ENCODE results near the gene PRAC1. TPM values are rescaled to one million over a fixed set of nuclear protein-coding genes. Genes with fewer than 3 reads are reported as not detected.

PRAC1 gene
- total RNA-seq, 1 experiment from 2014 or later: 60.8 TPM

GRCh38 chr17:48718227-48718760, 4.0 kb downstream of the PRAC1 start (continued):
- no peak for TF ChIP-seq FOXP4 (CRISPR knock-in tag; IDR thresholded peaks at IDR 0.05)
- no peak for TF ChIP-seq AFF4 (CRISPR knock-in tag; IDR thresholded peaks at IDR 0.05; ENCODE audit: borderline replicate concordance)
- TF ChIP-seq E2F4 (CRISPR knock-in tag; IDR thresholded peaks at IDR 0.05; ENCODE audit: borderline replicate concordance, low read depth): no peak
- no peak for TF ChIP-seq ZNF263 (CRISPR knock-in tag; IDR thresholded peaks at IDR 0.05; ENCODE audit: low read depth)
- TF ChIP-seq TEAD1 (CRISPR knock-in tag; IDR thresholded peaks at IDR 0.05): no peak
- no peak for TF ChIP-seq ZBTB21 (CRISPR knock-in tag; IDR thresholded peaks at IDR 0.05; ENCODE audit: borderline replicate concordance)
- no peak for TF ChIP-seq FOXK1 (CRISPR knock-in tag; IDR thresholded peaks at IDR 0.05)
- no peak for TF ChIP-seq ZNF219 (CRISPR knock-in tag; IDR thresholded peaks at IDR 0.05; ENCODE audit: borderline replicate concordance)
- no peak for TF ChIP-seq ZNF532 (CRISPR knock-in tag; IDR thresholded peaks at IDR 0.05; ENCODE audit: borderline replicate concordance)

GRCh38 chr17:48717367-48718226, 4.7 kb downstream of the PRAC1 start:
- DNase-seq (ENCODE audit: low spot score): no peak
- ChIA-PET CTCF (interaction anchor here (0.6 to 10.9 kb wide), 12 partner anchors 8 to 771 kb away, joined by 3 to 218 read pairs (median 5); no protein-coding TSS in a partner anchor), POLR2A (no interaction called here)
- Mint-ChIP-seq H3K4me3 (peak overlapping the region; percentile 85), H3K36me3 (no peaks in the 10 kb centered on the region), H3K4me1 (peaks cover 42% of the 10 kb centered on the region), H3K27ac (peak overlapping the region; percentile 92), H3K9me3 (no peaks in the 10 kb centered on the region), H3K27me3 (ENCODE audit: low read depth) (peaks cover 100% of the 10 kb centered on the region)
- no peak for ATAC-seq
- TF ChIP-seq MXD4 (CRISPR knock-in tag; IDR thresholded peaks at IDR 0.05; ENCODE audit: borderline replicate concordance): no peak
- TF ChIP-seq IRF1 (CRISPR knock-in tag; IDR thresholded peaks at IDR 0.05): no peak
- no peak for TF ChIP-seq GTF2I (CRISPR knock-in tag; conservative IDR thresholded peaks at IDR 0.05)
- no peak for TF ChIP-seq TP53 (CRISPR knock-in tag; IDR thresholded peaks at IDR 0.05)
- no peak for TF ChIP-seq KAT7 (CRISPR knock-in tag; IDR thresholded peaks at IDR 0.05; ENCODE audit: borderline replicate concordance)
- TF ChIP-seq NFE2L1 (CRISPR knock-in tag; IDR thresholded peaks at IDR 0.05): no peak
- no peak for TF ChIP-seq FOXP4 (CRISPR knock-in tag; IDR thresholded peaks at IDR 0.05)
